Testis (tissue), 2 donors: ENCODE results near the gene CDH23.

Source experiments
- POLR2A ChIP-seq: fragments of 450-650 bp; IDR thresholded peaks from one replicate; pipeline ENCODE4 v1.6.1; 2017; ENCODE audit warnings: antibody characterized with exemption, mild to moderate bottlenecking, moderate library complexity
- TF ChIP-seq, protein P1 (sequence below), 3 experiments: fragments of 450-650 bp in 2 of 3; fragments of 200-600 bp in 1 of 3; sonication (generic) in 1 of 3; IDR thresholded peaks; one replicate each; pipeline ENCODE4 v1.5.1; 2016 to 2019; ENCODE audit warnings: antibody characterized with exemption in 3 of 3, mild to moderate bottlenecking in 2 of 3, moderate library complexity in 1 of 3

DNA sequence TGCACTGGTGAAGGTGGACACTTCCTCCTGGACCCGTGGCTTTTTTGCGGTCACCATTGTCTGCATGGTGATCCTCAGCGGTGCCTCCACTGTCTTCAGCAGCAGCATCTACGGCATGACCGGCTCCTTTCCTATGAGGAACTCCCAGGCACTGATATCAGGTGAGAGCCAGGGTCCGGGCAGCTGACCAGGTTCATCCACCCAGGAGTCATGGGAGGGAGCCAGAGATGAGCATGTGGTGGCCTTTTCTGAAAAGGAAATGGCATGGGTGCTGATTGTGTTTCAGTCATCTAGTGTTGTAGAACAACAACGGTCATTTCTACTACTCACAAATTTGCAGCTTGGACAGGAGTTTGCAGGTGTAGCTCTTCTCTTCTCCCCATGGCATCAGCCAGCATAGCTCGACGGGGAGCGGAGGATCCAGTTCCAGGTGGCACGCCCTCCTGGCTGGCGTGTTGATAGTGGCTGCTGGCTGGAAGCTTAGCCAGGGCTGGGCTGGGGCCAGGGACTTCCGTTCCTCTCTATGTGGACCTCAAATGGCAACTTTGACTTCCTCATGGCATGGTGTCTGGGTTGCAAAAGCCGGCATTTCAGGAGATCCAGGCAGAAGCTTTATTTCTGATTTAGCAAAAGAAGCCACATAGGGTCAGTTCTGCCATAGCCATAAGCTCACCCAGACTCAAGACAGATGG, 44.9 kb upstream of the CDH23 start:
- TF ChIP-seq, protein P1, sequence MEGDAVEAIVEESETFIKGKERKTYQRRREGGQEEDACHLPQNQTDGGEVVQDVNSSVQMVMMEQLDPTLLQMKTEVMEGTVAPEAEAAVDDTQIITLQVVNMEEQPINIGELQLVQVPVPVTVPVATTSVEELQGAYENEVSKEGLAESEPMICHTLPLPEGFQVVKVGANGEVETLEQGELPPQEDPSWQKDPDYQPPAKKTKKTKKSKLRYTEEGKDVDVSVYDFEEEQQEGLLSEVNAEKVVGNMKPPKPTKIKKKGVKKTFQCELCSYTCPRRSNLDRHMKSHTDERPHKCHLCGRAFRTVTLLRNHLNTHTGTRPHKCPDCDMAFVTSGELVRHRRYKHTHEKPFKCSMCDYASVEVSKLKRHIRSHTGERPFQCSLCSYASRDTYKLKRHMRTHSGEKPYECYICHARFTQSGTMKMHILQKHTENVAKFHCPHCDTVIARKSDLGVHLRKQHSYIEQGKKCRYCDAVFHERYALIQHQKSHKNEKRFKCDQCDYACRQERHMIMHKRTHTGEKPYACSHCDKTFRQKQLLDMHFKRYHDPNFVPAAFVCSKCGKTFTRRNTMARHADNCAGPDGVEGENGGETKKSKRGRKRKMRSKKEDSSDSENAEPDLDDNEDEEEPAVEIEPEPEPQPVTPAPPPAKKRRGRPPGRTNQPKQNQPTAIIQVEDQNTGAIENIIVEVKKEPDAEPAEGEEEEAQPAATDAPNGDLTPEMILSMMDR (IDR thresholded peaks at IDR 0.05), result no peak
- no peak for TF ChIP-seq POLR2A
